GM19397 (cell line): ENCODE data around the gene NECAB3.
A peak's percentile ranks its signal among the peaks of the same experiment; 100 is the strongest.
"Not testable (repeated sequence)": the region's sequence is repeated elsewhere in the genome, so short reads cannot be mapped to it uniquely, and the experiment has no call there.

Experiments
- ATAC-seq: cut with Tn5 transposase; IDR thresholded peaks from one replicate; pipeline ENCODE4 v1.9.1; 2021; ENCODE audit warnings: mild to moderate bottlenecking, moderate library complexity; ENCODE audit not compliant: unreplicated experiment

NECAB3 gene

DNA sequence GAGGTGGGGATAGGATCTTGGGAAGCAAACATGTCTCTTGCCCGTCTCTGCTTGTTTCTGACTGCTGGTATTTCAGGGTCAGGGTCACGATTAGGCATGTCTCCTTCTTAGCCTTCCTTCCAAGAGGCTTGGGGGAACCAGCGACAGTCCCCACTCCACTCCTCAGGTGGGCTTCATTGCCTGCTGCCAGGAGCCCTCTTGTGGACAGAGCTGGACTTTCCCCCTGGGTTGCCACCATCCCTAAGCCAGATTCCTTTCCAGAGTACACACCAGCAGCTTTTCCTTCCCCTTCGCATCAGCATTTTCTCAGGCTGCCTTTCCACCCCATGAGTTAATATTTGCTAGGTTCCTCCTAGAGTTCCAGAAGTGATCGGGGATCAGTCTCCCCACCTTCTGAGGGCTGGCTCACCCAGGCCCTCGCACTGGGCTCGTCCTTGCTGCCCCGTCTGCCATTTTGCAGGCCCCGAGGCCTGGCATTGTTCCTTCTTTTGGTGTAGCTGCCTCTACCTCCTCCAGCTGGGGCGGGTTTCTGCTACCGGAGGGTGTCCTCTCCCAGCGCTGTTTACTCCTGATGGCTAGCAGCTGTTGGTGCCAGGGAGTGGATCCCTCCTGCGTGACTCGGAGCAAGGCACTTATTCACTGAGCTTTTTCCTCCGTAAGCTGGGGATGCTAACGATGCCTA, 20.9 kb downstream of the NECAB3 start:
- ATAC-seq: no peak

GRCh38 chr20:33651562-33652048, 22.6 kb downstream of the NECAB3 start:
- no peak for ATAC-seq

- ATAC-seq: no peak
Observed at GRCh38 chr20:33650753-33651561, 23.3 kb downstream of the NECAB3 start.

DNA sequence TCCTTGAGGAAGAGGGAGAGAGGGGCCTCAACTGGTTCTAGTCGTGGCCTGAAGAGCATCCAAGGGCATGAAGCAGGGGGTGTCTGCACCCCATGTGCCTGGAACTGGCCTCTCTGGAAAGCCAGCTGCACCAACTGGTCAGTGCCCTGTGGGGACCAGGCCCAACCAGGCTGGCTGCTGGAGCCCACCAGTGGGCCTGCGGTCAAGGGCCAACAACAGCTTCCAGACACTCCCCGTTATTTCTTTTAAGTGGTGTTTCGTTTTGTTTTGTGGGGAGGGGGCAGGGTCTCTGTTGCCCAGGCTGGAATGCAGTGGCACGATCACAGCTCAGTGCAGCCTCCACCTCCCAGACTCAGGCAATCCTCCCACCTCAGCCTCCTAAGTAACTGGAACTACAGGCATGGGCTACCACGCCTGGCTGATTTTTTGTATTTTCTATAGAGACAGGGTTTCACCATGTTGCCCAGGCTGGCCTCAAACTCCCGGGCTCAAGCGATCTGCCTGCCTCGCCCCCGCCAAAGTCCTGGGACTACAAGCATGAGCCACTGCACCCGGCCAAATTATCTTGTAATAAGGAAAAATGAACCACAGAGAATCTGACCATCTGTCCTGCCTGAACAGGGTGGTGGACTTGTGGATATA, 24.0 kb downstream of the NECAB3 start:
- ATAC-seq: no peak

DNA sequence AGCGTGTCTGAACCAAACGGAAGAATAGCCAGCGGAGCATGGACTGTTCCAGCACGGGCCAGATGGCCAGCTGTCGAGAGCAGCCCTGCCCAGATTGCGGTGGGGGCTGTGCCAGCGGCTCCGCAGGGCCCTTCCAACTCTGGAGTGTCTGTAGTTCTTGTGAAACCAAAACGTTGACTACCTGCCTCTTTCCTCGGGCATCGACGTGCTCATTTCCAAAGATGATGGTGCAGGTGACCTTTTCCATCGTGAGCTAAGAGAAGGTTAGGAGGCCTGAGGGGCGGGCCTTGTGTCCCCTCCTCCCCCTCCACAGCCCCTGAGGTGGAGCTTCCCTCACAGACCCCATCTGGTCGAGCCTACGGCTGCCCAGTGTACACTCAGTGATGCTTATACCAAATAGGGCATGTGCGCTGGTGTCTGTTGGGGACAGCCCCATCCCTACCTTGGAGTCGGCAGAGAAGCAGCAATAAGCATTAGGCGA, 25.0 kb downstream of the NECAB3 start:
- no peak for ATAC-seq

DNA sequence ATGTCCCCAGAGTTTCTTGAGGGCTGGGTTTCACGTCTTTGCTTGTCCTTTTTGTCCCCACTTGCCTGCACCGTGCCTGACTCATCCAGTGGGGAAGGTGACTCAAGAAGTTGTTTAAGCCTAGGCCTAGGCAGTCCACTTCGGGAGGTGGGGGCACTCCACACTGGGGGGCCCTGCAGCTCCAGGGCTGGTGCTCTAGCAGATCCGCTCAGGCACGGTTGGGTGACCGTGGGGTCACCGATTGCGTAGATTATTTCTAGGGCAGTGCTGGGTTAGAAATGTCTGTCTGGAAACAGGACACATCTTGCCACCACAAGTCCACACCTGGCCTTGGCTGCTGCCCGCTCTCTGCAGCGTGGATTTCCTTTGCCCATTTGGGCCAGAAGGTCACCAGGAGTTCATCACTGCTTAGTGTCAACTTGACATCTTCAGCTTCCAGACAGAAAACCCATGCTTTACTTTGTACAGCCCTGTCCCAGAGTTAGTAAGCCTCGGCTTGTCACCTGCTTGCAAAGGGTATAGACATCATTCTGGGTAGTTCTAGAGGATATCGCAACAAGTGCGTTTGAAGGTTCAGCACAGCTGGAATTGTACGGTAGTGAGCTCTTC, 25.7 kb downstream of the NECAB3 start:
- no peak for ATAC-seq

DNA sequence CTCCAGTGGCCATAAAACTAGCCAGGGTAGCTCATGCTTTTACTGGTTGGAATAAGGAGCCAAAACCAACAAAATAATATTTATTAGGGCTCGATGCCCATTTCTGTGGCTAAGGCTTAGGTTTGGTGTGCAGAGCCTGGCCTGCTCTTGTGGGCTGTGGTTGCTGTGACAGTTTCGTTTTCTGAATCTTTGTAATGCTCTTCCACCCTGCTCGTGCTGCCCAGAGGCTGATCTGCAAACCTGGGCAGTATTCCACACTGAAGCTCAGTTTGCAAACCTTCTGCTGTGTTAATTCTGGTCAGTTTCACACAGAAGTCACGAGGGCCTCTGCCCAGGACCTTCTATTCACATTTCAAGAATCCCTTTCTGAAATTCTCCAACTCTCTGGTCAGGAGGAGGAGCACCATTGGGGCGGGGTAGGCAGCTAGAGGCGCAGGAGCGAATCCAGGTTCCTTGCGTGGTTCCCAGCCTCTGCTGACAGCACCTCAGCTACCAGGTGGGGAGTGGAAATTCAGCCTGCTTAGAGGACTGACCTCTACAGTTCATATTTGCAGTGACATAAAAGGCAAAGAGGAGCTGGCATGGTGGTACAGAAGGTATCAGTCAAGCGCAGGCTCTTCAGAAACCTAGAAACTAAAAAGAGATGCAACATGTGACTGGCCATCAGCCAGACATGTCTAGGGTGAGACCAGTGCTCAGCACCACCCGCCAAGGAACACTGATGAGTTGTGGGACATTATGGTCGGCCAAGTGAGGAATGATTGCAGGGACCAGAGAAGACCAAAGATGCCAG, 26.4 kb downstream of the NECAB3 start:
- ATAC-seq: peak; percentile 62

DNA sequence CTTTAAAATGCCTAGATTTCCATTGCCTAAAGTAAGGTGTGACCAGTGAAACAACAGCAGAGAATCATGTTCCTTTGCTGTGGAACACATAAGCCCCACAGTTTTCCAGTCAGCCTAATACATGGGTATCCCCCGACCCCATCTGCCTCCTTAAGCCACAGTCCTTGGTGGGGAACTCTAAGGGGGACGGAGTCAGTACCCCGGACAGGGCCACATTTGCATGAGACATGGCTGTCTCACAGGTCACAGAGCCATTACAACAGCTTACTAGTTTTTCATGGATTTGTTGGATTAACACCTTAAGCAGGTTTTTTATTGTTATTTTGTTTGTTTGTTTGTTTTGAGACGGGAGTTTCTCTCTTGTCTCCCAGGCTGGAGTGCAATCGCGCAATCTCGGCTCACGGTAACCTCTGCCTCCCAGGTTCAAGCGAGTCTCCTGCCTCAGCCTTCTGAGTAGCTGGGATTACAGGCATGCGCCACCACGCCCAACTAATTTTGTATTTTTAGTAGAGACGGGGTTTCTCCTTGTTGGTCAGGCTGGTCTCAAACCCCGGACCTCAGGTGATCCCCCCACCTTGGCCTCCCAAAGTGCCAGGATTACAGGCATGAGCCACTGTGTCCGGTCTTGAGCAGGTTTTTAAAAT, 27.1 kb downstream of the NECAB3 start:
- not testable (repeated sequence) for ATAC-seq

DNA sequence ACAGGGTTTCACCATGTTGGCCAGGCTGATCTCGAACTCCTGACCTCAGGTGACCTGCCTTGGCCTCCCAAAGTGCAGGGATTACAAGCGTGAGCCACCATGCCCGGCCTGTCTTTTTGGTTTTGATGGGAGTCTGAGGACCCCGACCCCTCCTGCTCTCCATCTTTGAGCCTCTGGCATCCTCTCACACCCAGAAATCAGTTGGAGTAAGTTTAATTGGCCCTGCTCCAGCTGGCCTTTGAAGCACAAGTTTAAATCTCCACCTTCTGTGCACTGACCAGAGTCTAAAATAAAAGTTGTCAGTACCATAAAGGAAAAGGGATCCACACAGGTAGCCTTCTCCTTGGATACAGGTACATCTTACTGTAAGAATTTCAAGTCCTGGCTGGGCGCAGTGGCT, 28.0 kb downstream of the NECAB3 start:
- ATAC-seq: no peak

DNA sequence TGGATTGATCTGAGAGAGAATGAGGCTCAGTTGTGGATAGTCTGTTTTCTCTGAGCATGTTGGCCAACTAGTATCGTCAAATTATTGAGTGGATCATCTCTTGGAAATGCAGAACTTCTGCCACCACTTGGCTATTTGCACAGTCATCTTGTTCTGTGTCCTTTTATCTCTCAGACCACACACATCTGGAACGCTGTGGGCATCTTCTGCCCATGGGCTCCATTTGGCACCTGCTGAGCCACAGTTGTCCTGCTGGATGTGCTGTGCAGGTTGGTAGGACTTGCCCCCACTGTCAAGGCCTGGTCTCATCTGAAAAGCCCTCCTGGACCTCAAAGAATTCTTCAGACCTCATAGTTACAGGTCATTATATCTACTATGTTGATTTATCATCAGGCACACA, 28.8 kb downstream of the NECAB3 start:
- ATAC-seq: no peak

- ATAC-seq: no peak
Observed at GRCh38 chr20:33645072-33645358, 29.2 kb downstream of the NECAB3 start.

GRCh38 chr20:33644313-33645071, 29.7 kb downstream of the NECAB3 start:
- no peak for ATAC-seq

GRCh38 chr20:33640287-33640686, 33.9 kb downstream of the NECAB3 start:
- no peak for ATAC-seq

DNA sequence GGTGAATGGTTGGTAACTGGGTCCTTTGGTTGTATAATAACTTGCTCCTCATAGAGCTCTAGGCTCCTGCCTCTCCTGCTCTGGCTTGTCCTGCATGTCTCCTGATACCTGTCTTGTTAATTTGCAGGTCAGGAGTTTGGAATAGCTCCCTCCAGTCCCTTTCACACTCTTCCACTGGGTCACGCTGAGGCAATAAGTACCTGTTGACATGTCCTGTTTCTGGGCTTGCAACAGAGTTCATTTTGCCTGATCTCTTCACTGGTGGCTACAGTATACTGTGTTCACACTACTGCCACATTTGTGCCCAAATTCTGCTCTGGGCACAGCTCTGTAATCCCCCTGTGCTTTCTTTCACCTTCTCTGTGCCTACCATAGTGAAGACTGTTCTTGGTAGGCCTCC, 37.5 kb downstream of the NECAB3 start:
- no peak for ATAC-seq

DNA sequence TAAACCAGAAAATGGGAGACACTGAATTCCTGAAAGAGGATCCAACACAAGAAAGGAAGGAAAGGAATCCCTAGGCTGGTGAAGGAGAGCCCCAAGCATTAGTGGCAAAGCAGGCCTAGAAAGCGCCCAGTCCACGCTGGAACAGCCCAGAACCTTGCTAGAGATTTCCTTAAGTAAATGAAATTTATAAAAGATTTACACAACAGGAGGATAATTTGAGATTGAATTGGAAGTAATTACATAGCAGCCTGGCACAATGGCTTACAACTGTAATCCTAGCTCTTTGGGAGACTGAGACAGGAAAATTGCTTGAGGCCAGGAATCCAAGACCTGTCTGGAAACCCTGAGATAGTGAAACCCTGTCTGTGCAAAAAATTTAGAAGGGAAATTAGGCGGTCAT, 38.9 kb downstream of the NECAB3 start:
- ATAC-seq: no peak

GRCh38 chr20:33631910-33632309, 42.3 kb downstream of the NECAB3 start:
- ATAC-seq: not testable (repeated sequence)

GRCh38 chr20:33630507-33630906, 43.7 kb downstream of the NECAB3 start:
- ATAC-seq: no peak

GRCh38 chr20:33629979-33630378, 44.2 kb downstream of the NECAB3 start:
- ATAC-seq: no peak

DNA sequence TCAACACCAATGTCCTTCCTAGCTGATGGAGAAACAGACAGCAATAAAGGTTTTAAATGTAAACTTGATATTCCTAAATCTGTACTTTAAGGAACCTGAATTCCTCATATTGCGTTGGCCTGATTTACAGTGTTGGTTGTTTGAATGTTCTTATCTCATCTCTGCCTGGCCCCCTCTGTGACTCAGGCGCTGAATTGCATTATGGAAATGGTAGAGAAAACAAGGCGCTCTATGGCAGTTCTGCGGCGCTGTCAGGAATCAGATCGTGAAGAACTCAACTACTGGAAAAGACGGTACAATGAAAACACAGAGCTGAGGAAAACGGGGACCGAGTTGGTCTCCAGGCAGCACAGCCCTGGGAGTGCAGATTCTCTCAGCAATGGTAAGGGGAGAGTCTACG, 44.7 kb downstream of the NECAB3 start:
- ATAC-seq: no peak
